Epithelial cell of prostate (primary cell): ENCODE results near the gene TREH.
"Not testable (repeated sequence)": the region's sequence is repeated elsewhere in the genome, so short reads cannot be mapped to it uniquely, and the experiment has no call there.

Experiments used
- DNase-seq: peaks from one replicate; pipeline ENCODE4 v3.0.0-alpha.2; 2011; ENCODE audit warnings: low read depth, low spot score
- H3K27ac ChIP-seq: fragments of 450-650 bp; 2 replicates; pipeline ENCODE4 v1.5.1; 2017; ENCODE audit warnings: mild to moderate bottlenecking

The TREH gene, protein sequence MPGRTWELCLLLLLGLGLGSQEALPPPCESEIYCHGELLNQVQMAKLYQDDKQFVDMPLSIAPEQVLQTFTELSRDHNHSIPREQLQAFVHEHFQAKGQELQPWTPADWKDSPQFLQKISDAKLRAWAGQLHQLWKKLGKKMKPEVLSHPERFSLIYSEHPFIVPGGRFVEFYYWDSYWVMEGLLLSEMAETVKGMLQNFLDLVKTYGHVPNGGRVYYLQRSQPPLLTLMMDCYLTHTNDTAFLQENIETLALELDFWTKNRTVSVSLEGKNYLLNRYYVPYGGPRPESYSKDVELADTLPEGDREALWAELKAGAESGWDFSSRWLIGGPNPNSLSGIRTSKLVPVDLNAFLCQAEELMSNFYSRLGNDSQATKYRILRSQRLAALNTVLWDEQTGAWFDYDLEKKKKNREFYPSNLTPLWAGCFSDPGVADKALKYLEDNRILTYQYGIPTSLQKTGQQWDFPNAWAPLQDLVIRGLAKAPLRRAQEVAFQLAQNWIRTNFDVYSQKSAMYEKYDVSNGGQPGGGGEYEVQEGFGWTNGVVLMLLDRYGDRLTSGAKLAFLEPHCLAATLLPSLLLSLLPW

GRCh38 chr11:118679483-118679882 is at the start of gene TREH:
Gene TREH (minus strand): TSS chr11:118679650. CDS start chr11:118679627, 23 bp downstream.
- no peak for DNase-seq
- H3K27ac ChIP-seq = no peak within 1 kb of the TSS

DNA sequence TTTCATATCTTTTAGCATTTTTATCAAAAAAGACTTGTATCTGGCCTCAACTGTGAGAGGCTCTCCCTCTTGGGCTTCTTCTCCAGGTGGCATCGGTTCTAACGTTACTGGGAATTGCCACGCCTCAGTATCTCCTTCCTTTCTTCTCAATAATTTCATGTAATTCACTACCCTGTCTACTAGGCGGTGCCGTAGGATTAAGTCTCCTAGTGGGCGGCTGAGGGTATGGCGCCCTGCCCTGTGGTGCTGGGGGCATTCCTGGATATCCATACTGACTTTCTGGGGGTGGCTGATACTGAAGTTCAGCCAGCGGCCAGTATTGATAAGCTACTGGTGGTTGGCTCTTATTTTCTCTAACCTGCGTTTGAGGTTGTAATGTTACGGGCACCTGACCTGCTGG is 48.7 kb upstream of the TREH start:
- not testable (repeated sequence) for H3K27ac ChIP-seq, DNase-seq

GRCh38 chr11:118727721-118728066 is 48.2 kb upstream of the TREH start:
- not testable (repeated sequence) for DNase-seq, H3K27ac ChIP-seq

- H3K27ac ChIP-seq, DNase-seq: not testable (repeated sequence)
Measured at GRCh38 chr11:118727001-118727720, 47.7 kb upstream of the TREH start.

DNA sequence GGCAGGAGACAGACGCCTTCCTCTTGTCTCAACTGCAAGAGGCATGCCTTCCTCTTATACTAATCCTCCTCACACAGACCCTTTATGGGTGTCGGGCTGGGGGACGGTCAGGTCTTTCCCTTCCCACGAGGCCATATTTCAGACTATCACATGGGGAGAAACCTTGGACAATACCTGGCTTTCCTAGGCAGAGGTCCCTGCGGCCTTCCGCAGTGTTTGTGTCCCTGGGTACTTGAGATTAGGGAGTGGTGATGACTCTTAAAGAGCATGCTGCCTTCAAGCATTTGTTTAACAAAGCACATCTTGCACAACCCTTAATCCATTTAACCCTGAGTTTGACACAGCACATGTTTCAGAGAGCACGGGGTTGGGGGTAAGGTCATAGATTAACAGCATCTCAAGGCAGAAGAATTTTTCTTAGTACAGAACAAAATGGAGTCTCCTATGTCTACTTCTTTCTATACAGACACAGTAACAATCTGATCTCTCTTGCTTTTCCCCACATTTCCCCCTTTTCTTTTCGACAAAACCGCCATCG is 42.1 kb upstream of the TREH start:
- not testable (repeated sequence) for H3K27ac ChIP-seq

GRCh38 chr11:118720740-118721139 is 41.3 kb upstream of the TREH start:
- not testable (repeated sequence) for DNase-seq, H3K27ac ChIP-seq

More for the DNA sequence above, 42.1 kb upstream of the TREH start:
- DNase-seq = not testable (repeated sequence)

DNA sequence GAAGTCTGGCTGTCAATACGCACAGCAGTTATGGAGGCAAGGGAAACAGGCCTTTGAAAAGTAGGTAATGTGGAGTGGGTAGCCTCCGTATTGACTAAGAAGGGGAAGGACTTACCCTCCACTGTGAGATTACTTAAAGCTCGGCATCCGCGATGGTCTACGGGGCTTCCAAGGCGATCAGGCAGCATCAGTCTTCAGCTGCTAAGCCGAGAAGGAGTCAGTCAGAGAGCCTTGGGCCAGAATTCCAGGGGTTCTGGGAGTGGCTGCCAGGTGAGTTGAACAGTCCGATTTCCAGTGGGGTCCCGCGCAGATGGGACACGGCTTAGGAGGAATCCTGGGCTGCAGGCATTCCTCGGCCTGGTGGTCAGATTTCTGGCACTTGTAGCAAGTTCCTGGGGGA is 40.6 kb upstream of the TREH start:
- not testable (repeated sequence) for DNase-seq, H3K27ac ChIP-seq

DNA sequence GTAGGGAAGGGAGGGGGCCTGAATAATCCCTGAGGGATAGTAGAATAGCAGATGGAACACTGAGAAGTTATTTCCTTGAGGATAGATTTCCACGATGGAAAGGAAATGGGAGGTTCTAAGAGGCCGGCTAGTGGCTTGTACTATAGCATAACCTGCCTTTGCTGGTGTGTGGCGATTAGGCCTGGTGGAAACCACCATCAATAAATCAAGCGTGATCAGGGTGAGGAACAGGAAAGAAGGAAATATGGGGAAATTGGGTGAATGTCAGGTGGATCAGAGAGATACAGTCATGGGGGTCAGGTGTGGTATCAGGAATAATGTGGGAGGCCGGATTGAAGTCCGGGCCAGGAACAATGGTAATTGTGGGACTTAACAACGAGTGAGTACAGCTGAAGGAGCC is 39.1 kb upstream of the TREH start:
- DNase-seq, H3K27ac ChIP-seq: not testable (repeated sequence)

- H3K27ac ChIP-seq, DNase-seq: not testable (repeated sequence)
Measured at GRCh38 chr11:118717733-118718132, 38.3 kb upstream of the TREH start.

- not testable (repeated sequence) for DNase-seq, H3K27ac ChIP-seq
Measured at GRCh38 chr11:118717221-118717620, 37.8 kb upstream of the TREH start.

DNA sequence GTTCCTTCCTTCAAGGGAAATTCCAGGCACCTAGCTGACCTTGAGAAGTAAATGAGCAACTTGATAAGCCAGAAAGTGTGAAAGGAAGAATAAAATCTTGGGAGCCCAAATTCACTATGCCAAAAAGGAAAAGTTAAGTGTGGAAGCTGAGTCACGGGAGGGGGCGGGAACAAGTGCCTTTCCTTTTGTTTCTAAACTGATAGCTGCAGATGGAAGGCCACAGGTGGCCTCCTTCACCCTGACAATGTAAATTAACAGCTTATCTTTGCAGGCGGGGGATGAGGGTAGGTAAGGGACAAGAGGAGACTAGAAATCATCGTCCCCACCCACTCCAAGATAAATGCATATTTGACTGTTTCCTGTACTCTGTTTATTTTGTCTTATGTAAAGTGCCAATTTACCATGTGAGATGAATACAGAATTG is 36.4 kb upstream of the TREH start:
- H3K27ac ChIP-seq = no peak overlapping the region
- DNase-seq = no peak

DNA sequence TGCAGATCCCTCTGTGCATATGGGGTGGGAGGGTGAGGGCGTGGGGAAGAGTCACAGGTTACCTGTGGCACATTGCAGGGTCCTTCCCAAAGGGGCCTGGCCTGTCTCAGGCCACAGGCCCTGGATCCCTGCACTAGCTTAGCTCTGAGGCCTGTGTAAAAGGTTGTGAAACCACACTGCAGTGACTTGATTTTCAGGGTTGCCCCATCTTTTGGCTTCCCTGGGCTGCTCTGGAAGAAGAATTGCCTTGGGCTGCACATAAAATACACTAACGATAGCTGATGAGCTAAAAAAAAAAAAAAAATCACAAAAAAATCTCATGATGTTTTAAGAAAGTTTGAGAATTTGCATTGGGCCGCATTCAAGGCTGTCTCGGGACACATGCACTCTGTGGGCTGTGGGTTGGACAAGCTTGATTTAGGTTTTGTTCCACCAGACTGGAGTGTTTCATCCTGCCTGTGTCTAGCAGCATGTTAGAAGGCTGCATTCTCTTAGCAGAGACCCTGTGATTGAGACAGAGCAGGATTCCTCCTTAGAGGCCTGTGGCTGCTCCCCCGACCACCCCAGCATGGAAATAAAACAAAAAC is 35.9 kb upstream of the TREH start:
- DNase-seq = no peak
- no peak overlapping the region for H3K27ac ChIP-seq

DNA sequence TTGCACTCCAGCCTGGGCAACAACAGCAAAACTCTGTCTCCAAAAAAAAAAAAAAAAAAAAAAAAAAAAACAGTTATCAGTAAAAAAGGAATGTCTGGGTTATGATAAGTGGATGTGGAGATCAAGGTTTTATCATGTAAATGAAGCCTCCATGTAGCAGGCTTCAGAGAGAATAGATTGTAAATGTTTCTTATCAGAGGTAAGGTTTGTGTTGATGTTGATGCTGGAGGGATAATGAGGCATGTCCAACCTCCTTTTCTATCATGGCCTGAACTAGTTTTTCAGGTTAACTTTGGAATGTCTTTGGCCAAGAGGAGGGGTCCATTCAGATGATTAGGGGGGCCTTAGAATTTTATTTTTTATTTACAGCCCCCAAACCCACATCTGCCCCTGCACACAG is 35.4 kb upstream of the TREH start:
- H3K27ac ChIP-seq = no peak overlapping the region
- no peak for DNase-seq

- DNase-seq, H3K27ac ChIP-seq: not testable (repeated sequence)
Measured at GRCh38 chr11:118714416-118714815, 35.0 kb upstream of the TREH start.

GRCh38 chr11:118708296-118708695 is 28.8 kb upstream of the TREH start:
- no peak for DNase-seq
- no peak overlapping the region for H3K27ac ChIP-seq

DNA sequence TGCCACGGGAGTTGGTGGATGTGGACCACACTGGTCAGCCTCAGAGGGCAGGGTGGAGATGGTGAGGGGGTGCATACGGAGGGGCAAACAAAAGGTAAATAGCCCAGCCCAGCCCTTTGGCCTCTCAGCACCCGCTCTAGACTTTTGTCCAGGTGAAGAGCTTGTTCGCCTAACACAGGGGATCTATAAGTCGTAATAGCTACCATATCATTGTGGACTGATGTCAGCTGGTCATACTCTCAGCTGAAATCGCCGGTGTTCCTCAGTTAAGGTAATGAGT is 27.0 kb upstream of the TREH start:
- H3K27ac ChIP-seq = no peak overlapping the region
- no peak for DNase-seq

GRCh38 chr11:118705791-118706545 is 26.5 kb upstream of the TREH start:
- H3K27ac ChIP-seq = no peak overlapping the region
- DNase-seq = no peak

DNA sequence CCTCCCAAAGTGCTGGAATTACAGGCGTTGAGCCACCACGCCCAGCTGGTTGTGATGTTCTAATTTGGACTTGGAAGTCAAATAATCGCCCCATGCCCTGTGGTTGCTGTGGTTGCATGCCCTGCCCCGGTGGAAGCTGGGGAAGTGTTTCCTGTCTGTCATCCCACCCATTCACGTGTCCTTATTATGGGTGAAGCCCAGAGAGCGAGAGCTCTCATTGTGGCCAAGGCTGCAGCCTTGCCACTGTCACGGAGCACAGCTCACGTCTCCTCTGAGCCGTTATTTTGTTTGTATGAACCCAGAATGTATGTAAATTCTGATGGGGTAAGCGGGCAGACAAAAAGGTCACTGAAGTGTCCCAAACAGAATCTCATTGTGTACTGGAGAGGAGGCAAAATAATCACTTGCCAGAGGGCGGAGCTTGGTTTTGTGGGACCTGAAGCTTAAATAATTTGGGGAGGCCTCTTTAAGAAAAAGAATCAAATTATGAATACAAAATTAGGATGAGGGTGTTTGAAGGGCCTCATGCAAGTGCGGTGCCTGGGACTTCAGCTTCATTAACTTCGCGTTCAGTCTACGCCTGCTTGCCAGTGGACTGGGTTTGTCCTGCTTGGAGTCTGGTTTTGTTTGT is 25.8 kb upstream of the TREH start:
- DNase-seq = no peak
- no peak overlapping the region for H3K27ac ChIP-seq

GRCh38 chr11:118703563-118704106 is 24.2 kb upstream of the TREH start:
- no peak overlapping the region for H3K27ac ChIP-seq
- DNase-seq = no peak
